H9 (cell line): ENCODE results near the gene CKLF. TPM values are rescaled to one million over a fixed set of nuclear protein-coding genes. Genes with fewer than 3 reads are reported as not detected.

Experiments
- DNase-seq: peaks from one replicate; pipeline ENCODE4 v3.0.0-alpha.2; 2017
- H2AFZ ChIP-seq: one replicate; pipeline ENCODE4 v1.6.1; 2013; ENCODE audit warnings: mild to moderate bottlenecking, low read length, control low read depth, moderate library complexity
- H2AK5ac ChIP-seq: 2 replicates; pipeline ENCODE4 v1.6.1; 2013; ENCODE audit warnings: low read length, control low read depth, mixed read lengths; ENCODE audit not compliant: insufficient read length
- H2BK120ac ChIP-seq: one replicate; pipeline ENCODE4 v1.6.1; 2013; ENCODE audit warnings: low read depth, mild to moderate bottlenecking, low read length, control low read depth, inconsistent platforms; ENCODE audit not compliant: poor library complexity, severe bottlenecking
- H2BK12ac ChIP-seq: 2 replicates; pipeline ENCODE4 v1.6.1; 2013; ENCODE audit warnings: low read length, control low read depth, mixed read lengths, low read depth; ENCODE audit not compliant: insufficient read length
- H2BK15ac ChIP-seq: 2 replicates; pipeline ENCODE4 v1.6.1; 2013; ENCODE audit warnings: low read depth, low read length, control low read depth
- H2BK20ac ChIP-seq: one replicate; pipeline ENCODE4 v1.6.1; 2013; ENCODE audit warnings: low read depth, mild to moderate bottlenecking, low read length, control low read depth, inconsistent platforms; ENCODE audit not compliant: poor library complexity, severe bottlenecking
- H2BK5ac ChIP-seq: 2 replicates; pipeline ENCODE4 v1.6.1; 2013; ENCODE audit warnings: low read length, control low read depth, mixed read lengths; ENCODE audit not compliant: insufficient read length
- H3K14ac ChIP-seq: 2 replicates; pipeline ENCODE4 v1.6.1; 2013; ENCODE audit warnings: low read length, control low read depth; ENCODE audit not compliant: insufficient read depth
- H3K18ac ChIP-seq: 2 replicates; pipeline ENCODE4 v1.6.1; 2013; ENCODE audit warnings: low read depth, mild to moderate bottlenecking, mixed read lengths, low read length, control low read depth; ENCODE audit not compliant: insufficient read length
- H3K23ac ChIP-seq: 2 replicates; pipeline ENCODE4 v1.6.1; 2013; ENCODE audit warnings: low read length, control low read depth, mixed read lengths, low read depth; ENCODE audit not compliant: insufficient read length
- H3K23me2 ChIP-seq: 2 replicates; pipeline ENCODE4 v1.6.1; 2013; ENCODE audit warnings: low read depth, mild to moderate bottlenecking, mixed read lengths, low read length, control low read depth; ENCODE audit not compliant: insufficient read length, poor library complexity, severe bottlenecking
- H3K27ac ChIP-seq: 2 replicates; pipeline ENCODE4 v1.5.1; 2013; ENCODE audit warnings: low read length, control low read depth, mixed read lengths, low read depth; ENCODE audit not compliant: insufficient read length
- H3K27me3 ChIP-seq: 2 replicates; pipeline ENCODE4 v1.6.1; 2013; ENCODE audit warnings: low read length, control low read depth, inconsistent platforms; ENCODE audit not compliant: insufficient read depth
- H3K4ac ChIP-seq: 2 replicates; pipeline ENCODE4 v1.6.1; 2013; ENCODE audit warnings: low read depth, mild to moderate bottlenecking, control low read depth, inconsistent platforms, low read length, moderate library complexity
- H3K4me1 ChIP-seq: 2 replicates; pipeline ENCODE4 v1.6.1; 2013; ENCODE audit warnings: low read length, control low read depth, inconsistent platforms; ENCODE audit not compliant: insufficient read depth
- H3K4me2 ChIP-seq: 2 replicates; pipeline ENCODE4 v1.6.1; 2013; ENCODE audit warnings: low read length, control low read depth, mixed read lengths; ENCODE audit not compliant: insufficient read length, insufficient read depth
- H3K56ac ChIP-seq: 2 replicates; pipeline ENCODE4 v1.6.1; 2013; ENCODE audit warnings: low read depth, mild to moderate bottlenecking, mixed read lengths, low read length, control low read depth; ENCODE audit not compliant: insufficient read length
- H3K79me1 ChIP-seq: 2 replicates; pipeline ENCODE4 v1.6.1; 2013; ENCODE audit warnings: low read depth, mild to moderate bottlenecking, moderate library complexity, low read length, control low read depth, inconsistent platforms; ENCODE audit not compliant: insufficient read depth, poor library complexity, severe bottlenecking
- H3K79me2 ChIP-seq: 2 replicates; pipeline ENCODE4 v1.6.1; 2013; ENCODE audit warnings: low read length, control low read depth, inconsistent platforms; ENCODE audit not compliant: insufficient read depth
- H3K9ac ChIP-seq: 2 replicates; pipeline ENCODE4 v1.6.1; 2013; ENCODE audit warnings: low read length, control low read depth, mixed read lengths; ENCODE audit not compliant: insufficient read length; ENCODE audit errors: extremely low read depth
- H3K9me3 ChIP-seq: one replicate; pipeline ENCODE4 v1.6.1; 2013; ENCODE audit warnings: low read depth, low read length, inconsistent platforms; ENCODE audit not compliant: control insufficient read depth
- H3T11ph ChIP-seq: one replicate; pipeline ENCODE4 v1.6.1; 2013; ENCODE audit warnings: mild to moderate bottlenecking, low read length, control low read depth, inconsistent platforms
- H4K20me1 ChIP-seq: one replicate; pipeline ENCODE4 v1.6.1; 2013; ENCODE audit not compliant: control insufficient read depth, insufficient read length, insufficient read depth
- H4K5ac ChIP-seq: 2 replicates; pipeline ENCODE4 v1.6.1; 2013; ENCODE audit warnings: low read depth, mild to moderate bottlenecking, mixed read lengths, low read length, control low read depth; ENCODE audit not compliant: insufficient read length
- H4K8ac ChIP-seq: replicated peaks from 2 replicates; pipeline ENCODE4 v1.6.1; 2013; ENCODE audit warnings: low read length, control low read depth, mixed read lengths, low read depth; ENCODE audit not compliant: insufficient read length
- H4K91ac ChIP-seq: 2 replicates; pipeline ENCODE4 v1.6.1; 2013; ENCODE audit warnings: low read depth, mild to moderate bottlenecking, moderate library complexity, mixed read lengths, low read length, control low read depth; ENCODE audit not compliant: insufficient read length
- H3K27ac Mint-ChIP-seq, 3 experiments: 2 replicates in 2 of 3; 3 replicates in 1 of 3; pipeline ENCODE4 v1.8.0; 2020 to 2021; ENCODE audit warnings: mixed read lengths in 3 of 3, mild to moderate bottlenecking in 1 of 3, moderate library complexity in 1 of 3
- H3K27me3 Mint-ChIP-seq: 2 replicates; pipeline ENCODE4 v1.8.0; 2021; ENCODE audit warnings: low read depth, mild to moderate bottlenecking, moderate library complexity, mixed read lengths
- H3K36me3 Mint-ChIP-seq, 3 experiments: 2 replicates in 2 of 3; 3 replicates in 1 of 3; pipeline ENCODE4 v1.8.0; 2020 to 2021; ENCODE audit warnings: low read depth in 3 of 3, mixed read lengths in 3 of 3; ENCODE audit not compliant: insufficient read depth in 1 of 3
- H3K4me1 Mint-ChIP-seq, 2 experiments: 2 replicates each; pipeline ENCODE4 v1.8.0; 2020; ENCODE audit warnings: mixed read lengths in 2 of 2
- H3K4me3 Mint-ChIP-seq, 2 experiments: 2 replicates in 1 of 2; 3 replicates in 1 of 2; pipeline ENCODE4 v1.8.0; 2020 to 2021; ENCODE audit warnings: mild to moderate bottlenecking in 2 of 2, mixed read lengths in 2 of 2, moderate library complexity in 1 of 2
- H3K9me3 Mint-ChIP-seq, 2 experiments: 2 replicates in 1 of 2; 3 replicates in 1 of 2; pipeline ENCODE4 v1.8.0; 2020; ENCODE audit warnings: mild to moderate bottlenecking in 2 of 2, mixed read lengths in 2 of 2, moderate library complexity in 1 of 2
- CTCF ChIP-seq: fragments of 200-600 bp; sonication (generic); conservative IDR thresholded peaks from 3 replicates; pipeline ENCODE4 v1.8.0; 2021; ENCODE audit warnings: antibody characterized with exemption, mild to moderate bottlenecking
- WGBS: extraction: QIAGEN DNeasy Blood & Tissue Kit; methylation state at CpG from one replicate; pipeline ENCODE4 v1.1.7; 2013; ENCODE audit warnings: missing lambda C conversion rate, low lambda C conversion rate, mixed read lengths; ENCODE audit not compliant: insufficient read length; ENCODE audit errors: extremely low coverage; 5-methylcytosine and 5-hydroxymethylcytosine counted together
- total RNA-seq: library from RNA; stranded (reverse); gene quantifications from 2 replicates; pipeline ENCODE4 v1.2.1, GENCODE V29; 2021

CKLF gene
- total RNA-seq, 1 experiment from 2014 or later, result 23.1 TPM

GRCh38 chr16:66536525-66536924 lies 15.9 kb upstream of the CKLF start:
- H4K8ac ChIP-seq, result no peak overlapping the region
- H3K4me1 ChIP-seq, result no peaks in the 10 kb centered on the region
- Mint-ChIP-seq H3K27ac (peak overlapping the region in 1 of 3 experiments; percentile 87; a peak in 1 of 7 replicates), H3K4me3 (no peak overlapping the region), H3K9me3 (no peaks in the 10 kb centered on the region), H3K27me3 (no peaks in the 10 kb centered on the region), H3K36me3 (no peaks in the 10 kb centered on the region; a peak in 1 of 7 replicates), H3K4me1 (peaks cover 2% of the 10 kb centered on the region in 2 experiments)
- no peak overlapping the region for H3T11ph ChIP-seq
- no peak overlapping the region for H3K9ac ChIP-seq
- no peak overlapping the region for H2BK5ac ChIP-seq
- WGBS, result no CpG with 5 or more reads among the region's 4 CpGs
- TF ChIP-seq CTCF, result peak; percentile 40; the same call in 2 of the 3 replicates
- no peak for DNase-seq
- H4K20me1 ChIP-seq, result no peaks in the 10 kb centered on the region
- no peak overlapping the region for H2AK5ac ChIP-seq
- no peak overlapping the region for H2BK15ac ChIP-seq
- no peak overlapping the region for H4K91ac ChIP-seq
- no peak overlapping the region for H2AFZ ChIP-seq
- no peak overlapping the region for H3K4me2 ChIP-seq
- no peaks in the 10 kb centered on the region for H3K79me1 ChIP-seq
- H3K9me3 ChIP-seq, result no peaks in the 10 kb centered on the region
- H2BK20ac ChIP-seq, result no peak overlapping the region
- no peak overlapping the region for H2BK12ac ChIP-seq
- no peak overlapping the region for H3K23ac ChIP-seq
- no peak overlapping the region for H4K5ac ChIP-seq
- H3K4ac ChIP-seq, result no peak overlapping the region
- H3K79me2 ChIP-seq, result no peaks in the 10 kb centered on the region
- no peaks in the 10 kb centered on the region for H3K23me2 ChIP-seq
- H3K18ac ChIP-seq, result no peak overlapping the region
- no peak overlapping the region for H2BK120ac ChIP-seq
- H3K27me3 ChIP-seq, result no peaks in the 10 kb centered on the region
- no peak overlapping the region for H3K56ac ChIP-seq
- no peak overlapping the region; the same call in 1 of the 2 replicates for H3K14ac ChIP-seq
- H3K27ac ChIP-seq, result no peak overlapping the region
